Spleen (tissue), 7 donors: ENCODE results near the gene ZNF439.
"Not testable (repeated sequence)": the region's sequence is repeated elsewhere in the genome, so short reads cannot be mapped to it uniquely, and the experiment has no call there.

Experiments used
- CTCF ChIP-seq, 11 experiments: fragments of 200-600 bp in 7 of 11; fragments of 450-650 bp in 4 of 11; sonication (generic) in 4 of 11; IDR thresholded peaks in 8 of 11; conservative IDR thresholded peaks in 3 of 11; 1 replicate in 7 of 11; 2 replicates in 4 of 11; pipeline versions ENCODE4 v1.4.0 to v1.8.0; 2016 to 2021; ENCODE audit warnings: antibody characterized with exemption in 11 of 11, inconsistent platforms in 4 of 11, mild to moderate bottlenecking in 1 of 11
- POLR2A ChIP-seq, 3 donors: fragments of 450-650 bp; IDR thresholded peaks; one replicate each; pipeline ENCODE4 v1.5.1; 2017; ENCODE audit warnings: antibody characterized with exemption in 3 of 3, mild to moderate bottlenecking in 1 of 3
- donor health status: DM: no; HTN: no; CAD: no; lungs with moderate emphysema.
- donor health status: DM: no; HTN: no; CAD: no.
- donor health status: DM: no; HTN: no; CAD: no.

GRCh38 chr19:11879687-11880266 is 31.3 kb downstream of the ZNF439 start:
- TF ChIP-seq POLR2A (IDR thresholded peaks at IDR 0.05) = not testable (repeated sequence)
- peak in 6 of 11 experiments; percentile 7 to 57 (median 40) for TF ChIP-seq CTCF (IDR thresholded peaks at IDR 0.05 in 8 of 11, conservative IDR thresholded peaks at IDR 0.05 in 3 of 11)
